OCI-LY7 (cell line): ENCODE measurements around the gene BRSK2. TPM values are rescaled to one million over a fixed set of nuclear protein-coding genes. Genes with fewer than 3 reads are reported as not detected.

Experiments
- BruUV-seq: library from RNA; stranded (reverse); fragments of 400-500 nt; replicated peaks from 2 replicates; lab custom pipeline; 2021; lab: Mats Ljungman, UMichigan
- CTCF ChIA-PET: fragments of 300-600 bp; sonication (Branson Sonifier 250); formaldehyde crosslinking; loops from one replicate; lab custom pipeline; 2022; ENCODE audit warnings: antibody characterized with exemption; ENCODE audit not compliant: unreplicated experiment; lab: Charles Lee
- POLR2A ChIA-PET: fragments of 300-600 bp; sonication (Branson Sonifier 250); formaldehyde crosslinking; loops from one replicate; lab custom pipeline; 2022; ENCODE audit warnings: antibody characterized with exemption; lab: Charles Lee
- DNase-seq: peaks from one replicate; pipeline ENCODE4 v3.0.0-alpha.2; 2015; ENCODE audit warnings: low spot score
- H2AFZ ChIP-seq: fragments of 200-600 bp; sonication (generic), shearing (Covaris generic); 2 replicates; pipeline ENCODE4 v1.6.1; 2014; ENCODE audit warnings: mild to moderate bottlenecking, antibody characterized with exemption, low read length, moderate library complexity
- H3K27ac ChIP-seq: fragments of 200-600 bp; sonication (generic); 2 replicates; pipeline ENCODE4 v1.5.1; 2014; ENCODE audit warnings: mixed run types, low read depth, mild to moderate bottlenecking, moderate library complexity, low read length, inconsistent platforms; ENCODE audit not compliant: poor library complexity, severe bottlenecking
- H3K36me3 ChIP-seq: fragments of 200-600 bp; sonication (generic); 2 replicates; pipeline ENCODE4 v1.6.1; 2014; ENCODE audit warnings: mild to moderate bottlenecking, antibody characterized with exemption, low read length, moderate library complexity, mixed read lengths; ENCODE audit not compliant: insufficient read depth
- H3K4me1 ChIP-seq: fragments of 200-600 bp; sonication (generic); 2 replicates; pipeline ENCODE4 v1.5.1; 2014; ENCODE audit warnings: mild to moderate bottlenecking, low read length; ENCODE audit not compliant: insufficient read depth, poor library complexity, severe bottlenecking
- H3K4me2 ChIP-seq: fragments of 200-600 bp; sonication (generic); 2 replicates; pipeline ENCODE4 v1.6.1; 2014; ENCODE audit warnings: mild to moderate bottlenecking, low read length
- H3K4me3 ChIP-seq: fragments of 200-600 bp; sonication (generic); 2 replicates; pipeline ENCODE4 v1.5.1; 2014; ENCODE audit warnings: mild to moderate bottlenecking, low read depth, low read length; ENCODE audit not compliant: poor library complexity, severe bottlenecking
- H3K79me2 ChIP-seq: fragments of 200-600 bp; sonication (generic); 2 replicates; pipeline ENCODE4 v1.6.1; 2016; ENCODE audit warnings: low read depth, mild to moderate bottlenecking, low read length, moderate library complexity, mixed read lengths; ENCODE audit not compliant: insufficient read depth
- H3K9me2 ChIP-seq: fragments of 200-600 bp; sonication (generic); 2 replicates; pipeline ENCODE4 v1.6.1; 2016; ENCODE audit warnings: mild to moderate bottlenecking, low read length, mixed read lengths; ENCODE audit not compliant: insufficient read depth
- H3K9me3 ChIP-seq: fragments of 200-600 bp; sonication (generic); 2 replicates; pipeline ENCODE4 v1.6.1; 2014; ENCODE audit warnings: mild to moderate bottlenecking, mixed run types, low read length, mixed read lengths
- H4K20me1 ChIP-seq: fragments of 200-600 bp; sonication (generic); 2 replicates; pipeline ENCODE4 v1.6.1; 2014; ENCODE audit warnings: mild to moderate bottlenecking, antibody characterized with exemption, low read length, moderate library complexity, mixed read lengths; ENCODE audit not compliant: insufficient read depth
- EZH2phosphoT487 ChIP-seq: fragments of 200-600 bp; sonication (generic); IDR thresholded peaks from 2 replicates; pipeline ENCODE4 v1.6.1; 2018; ENCODE audit warnings: low read depth, borderline replicate concordance, mild to moderate bottlenecking, mixed run types, antibody characterized with exemption, low read length, moderate library complexity, mixed read lengths
- intact Hi-C: fragments of 100-400 bp; cut with micrococcal nuclease; formaldehyde crosslinking; loops from one replicate; pipeline ENCODE4 v1.10.0; 2022; ENCODE audit not compliant: unreplicated experiment
- total RNA-seq, 2 experiments: library from RNA; depleted of rRNA in 1 of 2; stranded (reverse); fragments of >200 nt in 1 of 2; shearing (Covaris generic) in 1 of 2; gene quantifications; 2 replicates each; pipeline ENCODE4 v1.2.3, GENCODE V29; 2014 to 2022
- TF ChIP-seq, protein P1 (sequence below): fragments of 200-600 bp; sonication (generic); conservative IDR thresholded peaks from 2 replicates; pipeline ENCODE4 v1.5.1; 2014; ENCODE audit warnings: mild to moderate bottlenecking, antibody characterized with exemption, low read length, moderate library complexity, mixed read lengths

The BRSK2 gene
- total RNA-seq, 2 experiments from 2014 or later = not detected

DNA sequence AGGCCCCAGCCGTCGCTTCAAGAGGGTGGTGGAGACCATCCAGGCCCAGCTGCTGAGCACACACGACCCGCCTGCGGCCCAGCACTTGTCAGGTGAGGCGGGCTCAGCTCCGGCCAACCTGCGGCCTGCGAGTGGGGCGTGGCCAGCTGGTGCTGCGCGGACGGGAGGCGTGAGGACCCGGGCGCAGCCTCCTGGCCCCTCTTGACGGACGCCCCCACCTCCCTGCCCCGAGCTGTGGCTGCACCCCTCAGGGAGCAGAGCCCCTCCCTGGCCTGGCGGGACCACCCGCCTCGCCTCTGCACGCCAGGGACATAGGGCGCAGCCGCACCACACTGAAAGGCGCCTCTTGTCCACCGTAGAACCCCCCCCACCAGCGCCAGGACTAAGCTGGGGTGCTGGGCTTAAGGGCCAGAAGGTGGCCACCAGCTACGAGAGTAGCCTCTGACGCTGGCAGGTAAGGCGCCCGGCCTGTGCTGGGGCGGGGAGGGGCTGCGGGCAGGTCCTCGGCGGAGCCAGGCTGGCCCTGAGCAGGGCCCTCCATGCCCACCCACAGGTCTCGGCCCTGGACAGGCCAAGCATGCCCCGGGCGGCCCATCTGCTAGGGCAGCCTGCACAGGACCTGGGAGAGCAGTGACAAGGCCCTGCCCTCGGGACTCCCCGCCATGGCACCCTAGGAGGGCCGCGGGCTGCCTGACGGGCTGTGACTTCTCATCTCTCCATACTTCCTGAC, 67.0 kb downstream of the BRSK2 start:
- Histone ChIP-seq H3K9me2 (no peaks in the 10 kb centered on the region), H3K27ac (no peak overlapping the region), H3K36me3 (no peaks in the 10 kb centered on the region), H3K79me2 (no peaks in the 10 kb centered on the region), H3K9me3 (no peaks in the 10 kb centered on the region), H3K4me3 (no peak overlapping the region), H2AFZ (no peak overlapping the region), H3K4me1 (no peaks in the 10 kb centered on the region), H3K4me2 (no peak overlapping the region), H4K20me1 (no peaks in the 10 kb centered on the region)
- BruUV-seq = no TSS peak
- POLR2A ChIA-PET = no interaction called here
- intact Hi-C loops = no loop called here
- DNase-seq = no peak
- TF ChIP-seq, protein P1, sequence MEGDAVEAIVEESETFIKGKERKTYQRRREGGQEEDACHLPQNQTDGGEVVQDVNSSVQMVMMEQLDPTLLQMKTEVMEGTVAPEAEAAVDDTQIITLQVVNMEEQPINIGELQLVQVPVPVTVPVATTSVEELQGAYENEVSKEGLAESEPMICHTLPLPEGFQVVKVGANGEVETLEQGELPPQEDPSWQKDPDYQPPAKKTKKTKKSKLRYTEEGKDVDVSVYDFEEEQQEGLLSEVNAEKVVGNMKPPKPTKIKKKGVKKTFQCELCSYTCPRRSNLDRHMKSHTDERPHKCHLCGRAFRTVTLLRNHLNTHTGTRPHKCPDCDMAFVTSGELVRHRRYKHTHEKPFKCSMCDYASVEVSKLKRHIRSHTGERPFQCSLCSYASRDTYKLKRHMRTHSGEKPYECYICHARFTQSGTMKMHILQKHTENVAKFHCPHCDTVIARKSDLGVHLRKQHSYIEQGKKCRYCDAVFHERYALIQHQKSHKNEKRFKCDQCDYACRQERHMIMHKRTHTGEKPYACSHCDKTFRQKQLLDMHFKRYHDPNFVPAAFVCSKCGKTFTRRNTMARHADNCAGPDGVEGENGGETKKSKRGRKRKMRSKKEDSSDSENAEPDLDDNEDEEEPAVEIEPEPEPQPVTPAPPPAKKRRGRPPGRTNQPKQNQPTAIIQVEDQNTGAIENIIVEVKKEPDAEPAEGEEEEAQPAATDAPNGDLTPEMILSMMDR = no peak
- no peak for TF ChIP-seq EZH2phosphoT487
- CTCF ChIA-PET = no interaction called here

DNA sequence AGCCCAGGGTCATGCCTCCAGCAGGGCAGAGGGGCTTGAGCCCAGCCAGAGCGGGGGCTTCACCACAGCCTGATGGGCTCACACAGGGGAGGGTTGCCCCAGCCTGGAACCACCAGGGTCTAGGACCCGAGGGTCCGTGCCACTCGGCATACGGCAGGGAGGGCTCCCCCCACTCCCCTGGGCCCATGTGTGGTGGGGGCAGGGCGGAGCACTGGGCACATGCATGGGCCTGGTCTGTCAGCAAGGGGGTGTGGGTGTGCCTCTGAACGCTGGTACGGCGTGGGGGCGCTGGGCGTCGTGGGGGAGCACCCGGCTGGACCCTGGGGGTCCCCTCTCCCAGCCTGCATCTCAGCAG, 67.6 kb downstream of the BRSK2 start:
- Histone ChIP-seq H3K27ac (no peak overlapping the region), H4K20me1 (no peaks in the 10 kb centered on the region), H3K4me1 (no peaks in the 10 kb centered on the region), H3K79me2 (no peaks in the 10 kb centered on the region), H2AFZ (no peak overlapping the region), H3K9me3 (no peaks in the 10 kb centered on the region), H3K36me3 (no peaks in the 10 kb centered on the region), H3K9me2 (no peaks in the 10 kb centered on the region), H3K4me3 (no peak overlapping the region), H3K4me2 (no peak overlapping the region)
- TF ChIP-seq EZH2phosphoT487 = no peak
- TF ChIP-seq, protein P1 = no peak
- BruUV-seq = no TSS peak
- CTCF ChIA-PET = no interaction called here
- intact Hi-C loops = no loop called here
- POLR2A ChIA-PET = no interaction called here
- DNase-seq = no peak

DNA sequence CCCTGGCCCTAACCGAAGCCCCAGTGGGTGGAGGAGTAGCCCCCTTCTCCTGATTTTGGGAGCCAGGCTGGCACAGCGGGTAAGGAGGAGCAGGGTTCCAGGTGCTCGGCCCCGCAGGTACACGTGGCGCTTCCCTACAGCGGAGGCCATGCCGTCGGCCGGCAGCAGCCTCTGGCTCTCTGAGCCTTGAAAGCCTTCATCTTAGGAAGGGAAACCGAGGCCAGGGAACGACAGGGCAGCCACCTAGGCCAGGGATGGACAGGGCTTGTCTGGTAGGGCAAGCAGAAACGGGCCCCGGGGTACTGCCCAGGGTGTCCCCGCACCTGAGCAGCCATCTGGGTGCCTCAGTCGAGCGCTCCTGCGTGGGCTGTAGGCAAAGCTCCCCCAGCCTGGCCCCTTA, 68.1 kb downstream of the BRSK2 start:
- POLR2A ChIA-PET = no interaction called here
- Histone ChIP-seq H4K20me1 (no peaks in the 10 kb centered on the region), H3K27ac (no peak overlapping the region), H3K9me3 (no peaks in the 10 kb centered on the region), H3K36me3 (no peaks in the 10 kb centered on the region), H3K9me2 (no peaks in the 10 kb centered on the region), H3K4me2 (no peak overlapping the region), H3K4me1 (no peaks in the 10 kb centered on the region), H2AFZ (no peak overlapping the region), H3K4me3 (no peak overlapping the region), H3K79me2 (no peaks in the 10 kb centered on the region)
- BruUV-seq = no TSS peak
- TF ChIP-seq, protein P1 = no peak
- no peak for TF ChIP-seq EZH2phosphoT487
- intact Hi-C loops = no loop called here
- no peak for DNase-seq
- CTCF ChIA-PET = interaction anchor here (0.6 kb wide), 1 partner anchor 218 kb away, joined by 3 read pairs; no protein-coding TSS in a partner anchor
